A673 (cell line): ENCODE results near the gene VWC2.

ENCODE experiments used
- EZH2 ChIP-seq: fragments of 200-600 bp; sonication (generic); IDR thresholded peaks from 2 replicates; pipeline ENCODE4 v1.6.1; 2017; ENCODE audit warnings: borderline replicate concordance, low read depth, mild to moderate bottlenecking, mixed read lengths, antibody characterized with exemption, low read length; ENCODE audit not compliant: poor library complexity, severe bottlenecking
- TF ChIP-seq, protein P1 (sequence below): fragments of 300-800, 200-600 bp; sonication (generic); conservative IDR thresholded peaks from 2 replicates; pipeline ENCODE4 v1.5.1; 2017; ENCODE audit warnings: low read depth, mild to moderate bottlenecking, antibody characterized with exemption, low read length, moderate library complexity, mixed read lengths

DNA sequence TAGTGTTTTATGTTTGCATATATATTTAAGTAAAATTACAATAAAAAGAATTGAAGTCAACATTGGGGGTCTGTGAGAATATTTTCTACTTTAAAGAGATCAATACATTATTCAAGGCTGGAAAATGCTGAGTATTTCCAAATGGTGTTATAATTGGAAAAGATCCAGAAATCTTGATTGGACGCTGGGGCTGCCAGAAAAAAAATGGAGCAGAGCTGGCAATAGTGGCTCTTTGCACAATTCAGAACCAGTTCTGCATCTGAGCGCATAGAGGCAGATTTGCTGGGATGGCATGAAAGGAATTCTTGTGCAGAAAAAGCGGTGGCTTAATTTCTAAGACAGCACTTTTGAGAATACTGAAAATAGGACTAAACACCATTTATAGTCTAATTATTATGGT, 10.8 kb upstream of the VWC2 start:
- TF ChIP-seq, protein P1, sequence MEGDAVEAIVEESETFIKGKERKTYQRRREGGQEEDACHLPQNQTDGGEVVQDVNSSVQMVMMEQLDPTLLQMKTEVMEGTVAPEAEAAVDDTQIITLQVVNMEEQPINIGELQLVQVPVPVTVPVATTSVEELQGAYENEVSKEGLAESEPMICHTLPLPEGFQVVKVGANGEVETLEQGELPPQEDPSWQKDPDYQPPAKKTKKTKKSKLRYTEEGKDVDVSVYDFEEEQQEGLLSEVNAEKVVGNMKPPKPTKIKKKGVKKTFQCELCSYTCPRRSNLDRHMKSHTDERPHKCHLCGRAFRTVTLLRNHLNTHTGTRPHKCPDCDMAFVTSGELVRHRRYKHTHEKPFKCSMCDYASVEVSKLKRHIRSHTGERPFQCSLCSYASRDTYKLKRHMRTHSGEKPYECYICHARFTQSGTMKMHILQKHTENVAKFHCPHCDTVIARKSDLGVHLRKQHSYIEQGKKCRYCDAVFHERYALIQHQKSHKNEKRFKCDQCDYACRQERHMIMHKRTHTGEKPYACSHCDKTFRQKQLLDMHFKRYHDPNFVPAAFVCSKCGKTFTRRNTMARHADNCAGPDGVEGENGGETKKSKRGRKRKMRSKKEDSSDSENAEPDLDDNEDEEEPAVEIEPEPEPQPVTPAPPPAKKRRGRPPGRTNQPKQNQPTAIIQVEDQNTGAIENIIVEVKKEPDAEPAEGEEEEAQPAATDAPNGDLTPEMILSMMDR, result no peak
- TF ChIP-seq EZH2, result no peak
